Measurements from ENCODE around the gene WDR37. TPM values are rescaled to one million over a fixed set of nuclear protein-coding genes. Genes with fewer than 3 reads are reported as not detected.

The WDR37 gene
- total and polyA plus RNA-seq, 10 of the 15 experiments (the other 5 are each of a cell fraction or from before 2014, with no cell fraction given) = 1.9 to 11.1 (median 7.1) TPM

DNA sequence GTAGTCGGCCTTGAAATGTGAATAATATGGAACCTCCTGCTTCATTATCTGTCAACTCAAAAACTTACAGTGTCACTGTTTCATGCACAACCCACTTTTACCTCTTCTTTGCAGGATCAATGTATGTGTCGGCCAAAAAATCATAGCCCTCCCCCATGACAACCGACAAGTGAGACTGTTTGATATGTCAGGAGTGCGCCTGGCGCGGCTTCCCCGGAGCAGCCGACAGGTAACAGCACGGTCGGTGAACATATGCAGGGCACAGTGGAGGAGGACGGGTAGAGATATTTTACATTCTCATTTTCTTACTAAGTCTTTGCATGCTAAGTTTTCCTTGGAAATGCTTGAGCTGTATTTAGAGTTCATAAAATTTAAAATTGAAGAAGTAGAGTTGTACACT is 68.6 kb downstream of the WDR37 start:
- no peak for ATAC-seq
- Histone ChIP-seq H3K79me2 (ENCODE audit: control insufficient read depth, insufficient read depth, low read length) (no peaks in the 10 kb centered on the region), H3K4me1 (ENCODE audit: control insufficient read depth, insufficient read depth, low read length) (no peaks in the 10 kb centered on the region), H4K20me1 (ENCODE audit: control insufficient read depth, insufficient read depth) (no peaks in the 10 kb centered on the region), H3K9ac (ENCODE audit: control insufficient read depth, insufficient read depth, low read length) (no peak overlapping the region), H3K4me3 (no peak overlapping the region), H3K27ac (ENCODE audit: control insufficient read depth, insufficient read depth) (no peak overlapping the region), H3K27me3 (replicated peaks in 1 of 2; ENCODE audit: control insufficient read depth in 2 of 2, insufficient read depth in 2 of 2, low read length in 1 of 2) (no peaks in the 10 kb centered on the region), H2AFZ (ENCODE audit: control insufficient read depth, low read depth, low read length) (no peak overlapping the region), H3K9me3 (replicated peaks; ENCODE audit: control insufficient read depth, insufficient read depth, low read length) (no peaks in the 10 kb centered on the region), H3K36me3 (ENCODE audit: control insufficient read depth in 2 of 2, insufficient read depth in 2 of 2, low read length in 1 of 2) (peaks cover 19 to 40% of the 10 kb centered on the region in 2 experiments), H3K4me2 (ENCODE audit: control insufficient read depth, insufficient read depth) (no peak overlapping the region)
- DNase-seq (ENCODE audit: low read depth, low spot score) = no peak
- in situ Hi-C loops (cut with MboI) (no loop called here), intact Hi-C loops (cut with micrococcal nuclease; ENCODE audit: unreplicated experiment) (no loop called here)
- no peak for TF ChIP-seq NBN (IDR thresholded peaks at IDR 0.05)
- TF ChIP-seq NR2C1 (IDR thresholded peaks at IDR 0.05) = no peak
- TF ChIP-seq ETV6 (conservative IDR thresholded peaks at IDR 0.05 in 1 of 2, IDR thresholded peaks at IDR 0.05 in 1 of 2; ENCODE audit: borderline replicate concordance in 1 of 2, low read depth in 1 of 2) = no peak
- TF ChIP-seq RFX5 (IDR thresholded peaks at IDR 0.05; ENCODE audit: low read depth, low read length) = no peak
- no peak for TF ChIP-seq YBX1 (IDR thresholded peaks at IDR 0.05)
- TF ChIP-seq RB1 (IDR thresholded peaks at IDR 0.05; ENCODE audit: borderline replicate concordance) = no peak
- TF ChIP-seq, protein P1, sequence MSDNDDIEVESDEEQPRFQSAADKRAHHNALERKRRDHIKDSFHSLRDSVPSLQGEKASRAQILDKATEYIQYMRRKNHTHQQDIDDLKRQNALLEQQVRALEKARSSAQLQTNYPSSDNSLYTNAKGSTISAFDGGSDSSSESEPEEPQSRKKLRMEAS (IDR thresholded peaks at IDR 0.05; ENCODE audit: low read depth, low read length) = no peak
- no peak for TF ChIP-seq RCOR1 (conservative IDR thresholded peaks at IDR 0.05; ENCODE audit: low read depth, low read length)
- TF ChIP-seq, protein P2, sequence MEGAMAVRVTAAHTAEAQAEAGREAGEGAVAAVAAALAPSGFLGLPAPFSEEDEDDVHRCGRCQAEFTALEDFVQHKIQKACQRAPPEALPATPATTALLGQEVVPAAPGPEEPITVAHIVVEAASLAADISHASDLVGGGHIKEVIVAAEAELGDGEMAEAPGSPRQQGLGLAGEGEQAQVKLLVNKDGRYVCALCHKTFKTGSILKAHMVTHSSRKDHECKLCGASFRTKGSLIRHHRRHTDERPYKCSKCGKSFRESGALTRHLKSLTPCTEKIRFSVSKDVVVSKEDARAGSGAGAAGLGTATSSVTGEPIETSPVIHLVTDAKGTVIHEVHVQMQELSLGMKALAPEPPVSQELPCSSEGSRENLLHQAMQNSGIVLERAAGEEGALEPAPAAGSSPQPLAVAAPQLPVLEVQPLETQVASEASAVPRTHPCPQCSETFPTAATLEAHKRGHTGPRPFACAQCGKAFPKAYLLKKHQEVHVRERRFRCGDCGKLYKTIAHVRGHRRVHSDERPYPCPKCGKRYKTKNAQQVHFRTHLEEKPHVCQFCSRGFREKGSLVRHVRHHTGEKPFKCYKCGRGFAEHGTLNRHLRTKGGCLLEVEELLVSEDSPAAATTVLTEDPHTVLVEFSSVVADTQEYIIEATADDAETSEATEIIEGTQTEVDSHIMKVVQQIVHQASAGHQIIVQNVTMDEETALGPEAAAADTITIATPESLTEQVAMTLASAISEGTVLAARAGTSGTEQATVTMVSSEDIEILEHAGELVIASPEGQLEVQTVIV (IDR thresholded peaks at IDR 0.05; ENCODE audit: borderline replicate concordance, partially characterized antibody) = no peak
- no peak for TF ChIP-seq CEBPB (IDR thresholded peaks at IDR 0.05; ENCODE audit: borderline replicate concordance in 1 of 2, low read depth in 2 of 2, low read length in 2 of 2)
- TF ChIP-seq TCF12 (IDR thresholded peaks at IDR 0.05; ENCODE audit: low read depth, low read length) = no peak
- TF ChIP-seq, protein P3, sequence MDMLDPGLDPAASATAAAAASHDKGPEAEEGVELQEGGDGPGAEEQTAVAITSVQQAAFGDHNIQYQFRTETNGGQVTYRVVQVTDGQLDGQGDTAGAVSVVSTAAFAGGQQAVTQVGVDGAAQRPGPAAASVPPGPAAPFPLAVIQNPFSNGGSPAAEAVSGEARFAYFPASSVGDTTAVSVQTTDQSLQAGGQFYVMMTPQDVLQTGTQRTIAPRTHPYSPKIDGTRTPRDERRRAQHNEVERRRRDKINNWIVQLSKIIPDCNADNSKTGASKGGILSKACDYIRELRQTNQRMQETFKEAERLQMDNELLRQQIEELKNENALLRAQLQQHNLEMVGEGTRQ (IDR thresholded peaks at IDR 0.05; ENCODE audit: borderline replicate concordance, low read depth, low read length) = no peak
- no peak for TF ChIP-seq PAX8 (IDR thresholded peaks at IDR 0.05)
- no peak for TF ChIP-seq ZNF217 (IDR thresholded peaks at IDR 0.05)
- FAIRE-seq = no peak
- CTCF ChIA-PET = no interaction called here
- RAD21 ChIA-PET (ENCODE audit: unreplicated experiment) = no interaction called here
- 98% methylated on average over 11 of the region's 11 CpGs for WGBS (ENCODE audit: insufficient coverage, insufficient replicate concordance, low lambda C conversion rate, missing lambda C conversion rate)
- SMC1A ChIA-PET (ENCODE audit: uncharacterized antibody, unreplicated experiment) = no interaction called here
- no TSS peak for BruUV-seq (replicated peaks)
- POLR2A ChIA-PET = no interaction called here

All from GM12878 (cell line).